ENCODE results near the gene CNTNAP2.

The CNTNAP2 gene

GRCh38 chr7:147759327-147759943 is 1642.8 kb downstream of the CNTNAP2 start:
- H3K9ac ChIP-seq (ENCODE audit: low read length), result no peak overlapping the region
- no peak overlapping the region for H3K27ac ChIP-seq (ENCODE audit: low read depth, low read length)
- H3K9me2 ChIP-seq (replicated peaks; ENCODE audit: insufficient read depth, low read length), result no peaks in the 10 kb centered on the region
- H3K27me3 ChIP-seq (ENCODE audit: low read length), result no peaks in the 10 kb centered on the region
- no peak overlapping the region for H3K4me2 ChIP-seq (ENCODE audit: low read depth, low read length, poor library complexity, severe bottlenecking)
- H3K36me3 ChIP-seq (ENCODE audit: low read length), result no peaks in the 10 kb centered on the region
- H3K4me3 ChIP-seq (ENCODE audit: insufficient read depth, low read length, poor library complexity, severe bottlenecking), result no peak overlapping the region
- TF ChIP-seq, protein P1, sequence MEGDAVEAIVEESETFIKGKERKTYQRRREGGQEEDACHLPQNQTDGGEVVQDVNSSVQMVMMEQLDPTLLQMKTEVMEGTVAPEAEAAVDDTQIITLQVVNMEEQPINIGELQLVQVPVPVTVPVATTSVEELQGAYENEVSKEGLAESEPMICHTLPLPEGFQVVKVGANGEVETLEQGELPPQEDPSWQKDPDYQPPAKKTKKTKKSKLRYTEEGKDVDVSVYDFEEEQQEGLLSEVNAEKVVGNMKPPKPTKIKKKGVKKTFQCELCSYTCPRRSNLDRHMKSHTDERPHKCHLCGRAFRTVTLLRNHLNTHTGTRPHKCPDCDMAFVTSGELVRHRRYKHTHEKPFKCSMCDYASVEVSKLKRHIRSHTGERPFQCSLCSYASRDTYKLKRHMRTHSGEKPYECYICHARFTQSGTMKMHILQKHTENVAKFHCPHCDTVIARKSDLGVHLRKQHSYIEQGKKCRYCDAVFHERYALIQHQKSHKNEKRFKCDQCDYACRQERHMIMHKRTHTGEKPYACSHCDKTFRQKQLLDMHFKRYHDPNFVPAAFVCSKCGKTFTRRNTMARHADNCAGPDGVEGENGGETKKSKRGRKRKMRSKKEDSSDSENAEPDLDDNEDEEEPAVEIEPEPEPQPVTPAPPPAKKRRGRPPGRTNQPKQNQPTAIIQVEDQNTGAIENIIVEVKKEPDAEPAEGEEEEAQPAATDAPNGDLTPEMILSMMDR (IDR thresholded peaks at IDR 0.05; ENCODE audit: insufficient read depth, low read length, poor library complexity, severe bottlenecking), result no peak
- TF ChIP-seq EZH2phosphoT487 (conservative IDR thresholded peaks at IDR 0.05; ENCODE audit: low read length), result no peak
- no peaks in the 10 kb centered on the region for H3K9me3 ChIP-seq (ENCODE audit: insufficient read depth, low read length)
- no peaks in the 10 kb centered on the region for H3K79me2 ChIP-seq (ENCODE audit: insufficient read depth, low read length)
- no peak overlapping the region for H2AFZ ChIP-seq (ENCODE audit: low read depth, low read length, severe bottlenecking)
- no peaks in the 10 kb centered on the region for H3F3A ChIP-seq (ENCODE audit: insufficient read depth)
- no peaks in the 10 kb centered on the region for H4K20me1 ChIP-seq (ENCODE audit: low read depth, low read length)

DNA sequence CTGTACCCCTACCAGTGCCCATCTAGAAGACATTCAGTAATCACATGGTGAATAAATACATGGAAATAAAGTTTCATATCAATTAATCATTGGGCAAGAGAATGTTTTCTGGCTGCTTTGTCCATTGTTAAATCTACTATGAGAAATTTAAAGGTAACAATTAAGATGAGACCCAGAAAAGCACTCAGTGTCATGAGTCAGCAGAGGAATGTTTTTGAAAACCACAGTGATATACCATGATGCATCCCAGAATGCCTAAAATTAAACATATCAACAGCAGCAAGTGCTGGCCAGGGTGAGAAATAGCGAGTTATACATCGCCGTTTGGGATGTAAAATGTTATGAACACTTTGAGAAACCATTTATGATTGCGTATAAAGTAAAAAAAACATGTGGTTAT is 1648.7 kb downstream of the CNTNAP2 start:
- TF ChIP-seq EZH2phosphoT487 (conservative IDR thresholded peaks at IDR 0.05; ENCODE audit: low read length), result no peak
- TF ChIP-seq, protein P1 (IDR thresholded peaks at IDR 0.05; ENCODE audit: insufficient read depth, low read length, poor library complexity, severe bottlenecking), result no peak
- H3K27me3 ChIP-seq (ENCODE audit: low read length), result no peaks in the 10 kb centered on the region
- no peaks in the 10 kb centered on the region; the same call in 1 of the 2 replicates for H4K20me1 ChIP-seq (ENCODE audit: low read depth, low read length)
- no peaks in the 10 kb centered on the region for H3K79me2 ChIP-seq (ENCODE audit: insufficient read depth, low read length)
- H3K36me3 ChIP-seq (ENCODE audit: low read length), result no peaks in the 10 kb centered on the region
- no peak overlapping the region for H3K4me3 ChIP-seq (ENCODE audit: insufficient read depth, low read length, poor library complexity, severe bottlenecking)
- H3K4me2 ChIP-seq (ENCODE audit: low read depth, low read length, poor library complexity, severe bottlenecking), result no peak overlapping the region
- H3K9me2 ChIP-seq (replicated peaks; ENCODE audit: insufficient read depth, low read length), result no peaks in the 10 kb centered on the region
- no peak overlapping the region for H3K9ac ChIP-seq (ENCODE audit: low read length)
- H3K27ac ChIP-seq (ENCODE audit: low read depth, low read length), result no peak overlapping the region
- H3K9me3 ChIP-seq (ENCODE audit: insufficient read depth, low read length), result no peaks in the 10 kb centered on the region
- no peak overlapping the region for H2AFZ ChIP-seq (ENCODE audit: low read depth, low read length, severe bottlenecking)
- no peaks in the 10 kb centered on the region for H3F3A ChIP-seq (ENCODE audit: insufficient read depth)

- H3K9me3 ChIP-seq (ENCODE audit: insufficient read depth, low read length), result no peaks in the 10 kb centered on the region
- H3K4me3 ChIP-seq (ENCODE audit: insufficient read depth, low read length, poor library complexity, severe bottlenecking), result no peak overlapping the region
- no peaks in the 10 kb centered on the region for H3F3A ChIP-seq (ENCODE audit: insufficient read depth)
- no peak overlapping the region for H3K9ac ChIP-seq (ENCODE audit: low read length)
- no peak for TF ChIP-seq EZH2phosphoT487 (conservative IDR thresholded peaks at IDR 0.05; ENCODE audit: low read length)
- TF ChIP-seq, protein P1 (IDR thresholded peaks at IDR 0.05; ENCODE audit: insufficient read depth, low read length, poor library complexity, severe bottlenecking), result no peak
- H3K27me3 ChIP-seq (ENCODE audit: low read length), result no peaks in the 10 kb centered on the region
- H3K4me2 ChIP-seq (ENCODE audit: low read depth, low read length, poor library complexity, severe bottlenecking), result no peak overlapping the region
- no peaks in the 10 kb centered on the region; the same call in 1 of the 2 replicates for H4K20me1 ChIP-seq (ENCODE audit: low read depth, low read length)
- H3K9me2 ChIP-seq (replicated peaks; ENCODE audit: insufficient read depth, low read length), result no peaks in the 10 kb centered on the region
- H2AFZ ChIP-seq (ENCODE audit: low read depth, low read length, severe bottlenecking), result no peak overlapping the region
- no peaks in the 10 kb centered on the region for H3K36me3 ChIP-seq (ENCODE audit: low read length)
- H3K79me2 ChIP-seq (ENCODE audit: insufficient read depth, low read length), result no peaks in the 10 kb centered on the region
- no peak overlapping the region for H3K27ac ChIP-seq (ENCODE audit: low read depth, low read length)
Measured at GRCh38 chr7:147771344-147771743, 1654.7 kb downstream of the CNTNAP2 start.
